ENCODE measurements around the gene CNN2. TPM values are rescaled to one million over a fixed set of nuclear protein-coding genes. Genes with fewer than 3 reads are reported as not detected.

Gene CNN2
- total and polyA plus RNA-seq, 5 experiments from 2014 or later = 211 to 693 (median 498) TPM

- Mint-ChIP-seq H3K27ac (peak overlapping the region in 7 of 10 donors; percentile 74 to 97 (median 91)), H3K27me3 (no peaks in the 10 kb centered on the region), H3K36me3 (peaks cover 0 to 26% (median 11%) of the 10 kb centered on the region in 3 donors), H3K4me3 (peak overlapping the region; percentile 72 to 92 (median 79)), H3K4me1 (peaks cover 16 to 46% (median 38%) of the 10 kb centered on the region in 4 donors), H3K9me3 (peaks cover 0 to 2% (median 0%) of the 10 kb centered on the region in 9 donors)
- ATAC-seq = no peak
- POLR2A ChIA-PET = interaction anchor here (0.6 to 31.7 kb wide), 23 partner anchors 11 to 1022 kb away, joined by 3 to 2279 read pairs (median 8); partner anchors contain the start of genes ABCA7, CIRBP, CNN2 and GPX4
- DNase-seq = peak in 2 of 10 donors; percentile 15 to 65
Measured at GRCh38 chr19:1066251-1066747, 39.9 kb downstream of the CNN2 start.

GRCh38 chr19:1066748-1067340, 40.4 kb downstream of the CNN2 start, which contains the start of gene ARHGAP45:
TSS of gene ARHGAP45 (plus strand) at chr19:1067167. CDS start at chr19:1067406, 239 bp downstream.
- H3K4me1 Mint-ChIP-seq = peaks cover 19 to 50% (median 41%) of the 10 kb centered on the region in 4 donors
- H3K27ac Mint-ChIP-seq = peak within 1 kb of the TSS; percentile 89 to 99 (median 97)
- DNase-seq = peak; percentile 79 to 94 (median 87)
- H3K36me3 Mint-ChIP-seq = peaks cover 0 to 29% (median 14%) of the 10 kb centered on the region in 3 donors
- peak within 1 kb of the TSS; percentile 89 to 99 (median 92) for H3K4me3 Mint-ChIP-seq
- POLR2A ChIA-PET = interaction anchor here (0.5 to 31.7 kb wide), 32 partner anchors 11 to 1976 kb away, joined by 3 to 2279 read pairs (median 6); partner anchors contain the start of genes ABCA7, ATP5F1D, CIRBP and CNN2
- peak; percentile 53 to 58 for ATAC-seq
- H3K27me3 Mint-ChIP-seq = no peaks in the 10 kb centered on the region
- H3K9me3 Mint-ChIP-seq = no peaks in the 10 kb centered on the region

DNA sequence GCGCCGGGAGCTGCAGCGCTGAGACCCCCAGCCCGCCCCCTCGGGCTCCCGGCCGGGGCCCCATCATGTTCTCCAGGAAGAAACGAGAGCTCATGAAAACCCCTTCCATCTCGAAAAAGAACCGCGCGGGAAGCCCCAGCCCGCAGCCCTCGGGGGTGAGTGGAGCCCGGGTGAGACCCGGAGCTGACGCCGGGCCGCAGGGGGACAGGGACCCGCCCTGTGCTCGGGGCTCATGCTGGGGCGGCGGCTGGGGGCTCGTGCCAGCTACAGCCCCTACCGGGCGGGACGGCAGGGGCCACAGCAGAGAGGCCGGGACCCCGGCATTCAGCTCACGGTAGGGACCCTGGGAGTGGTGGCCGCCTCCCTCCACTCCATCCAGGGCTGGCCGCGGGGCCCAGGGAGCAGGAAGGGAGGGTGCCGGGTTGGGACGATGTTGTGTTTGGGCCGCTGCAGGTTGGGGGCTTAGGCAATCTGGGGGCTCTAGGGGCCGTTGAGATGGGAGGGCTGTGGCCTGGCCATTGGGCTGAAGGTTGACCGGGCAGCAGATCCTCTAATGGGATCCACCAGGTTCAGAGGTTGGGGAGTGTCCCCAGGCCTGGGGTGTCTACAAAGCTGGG, 41.0 kb downstream of the CNN2 start:
- DNase-seq = peak; percentile 60 to 90 (median 86)
- Mint-ChIP-seq H3K4me3 (peak overlapping the region; percentile 89 to 99 (median 92)), H3K9me3 (no peaks in the 10 kb centered on the region), H3K27me3 (no peaks in the 10 kb centered on the region), H3K36me3 (peaks cover 0 to 35% (median 17%) of the 10 kb centered on the region in 3 donors), H3K4me1 (peaks cover 21 to 56% (median 47%) of the 10 kb centered on the region in 4 donors), H3K27ac (peak overlapping the region; percentile 89 to 99 (median 97))
- POLR2A ChIA-PET = interaction anchor here (0.5 to 31.7 kb wide), 35 partner anchors 12 to 1975 kb away, joined by 3 to 2279 read pairs (median 6); partner anchors contain the start of genes ABCA7, ATP5F1D, CIRBP and CNN2
- peak; percentile 56 to 67 for ATAC-seq

DNA sequence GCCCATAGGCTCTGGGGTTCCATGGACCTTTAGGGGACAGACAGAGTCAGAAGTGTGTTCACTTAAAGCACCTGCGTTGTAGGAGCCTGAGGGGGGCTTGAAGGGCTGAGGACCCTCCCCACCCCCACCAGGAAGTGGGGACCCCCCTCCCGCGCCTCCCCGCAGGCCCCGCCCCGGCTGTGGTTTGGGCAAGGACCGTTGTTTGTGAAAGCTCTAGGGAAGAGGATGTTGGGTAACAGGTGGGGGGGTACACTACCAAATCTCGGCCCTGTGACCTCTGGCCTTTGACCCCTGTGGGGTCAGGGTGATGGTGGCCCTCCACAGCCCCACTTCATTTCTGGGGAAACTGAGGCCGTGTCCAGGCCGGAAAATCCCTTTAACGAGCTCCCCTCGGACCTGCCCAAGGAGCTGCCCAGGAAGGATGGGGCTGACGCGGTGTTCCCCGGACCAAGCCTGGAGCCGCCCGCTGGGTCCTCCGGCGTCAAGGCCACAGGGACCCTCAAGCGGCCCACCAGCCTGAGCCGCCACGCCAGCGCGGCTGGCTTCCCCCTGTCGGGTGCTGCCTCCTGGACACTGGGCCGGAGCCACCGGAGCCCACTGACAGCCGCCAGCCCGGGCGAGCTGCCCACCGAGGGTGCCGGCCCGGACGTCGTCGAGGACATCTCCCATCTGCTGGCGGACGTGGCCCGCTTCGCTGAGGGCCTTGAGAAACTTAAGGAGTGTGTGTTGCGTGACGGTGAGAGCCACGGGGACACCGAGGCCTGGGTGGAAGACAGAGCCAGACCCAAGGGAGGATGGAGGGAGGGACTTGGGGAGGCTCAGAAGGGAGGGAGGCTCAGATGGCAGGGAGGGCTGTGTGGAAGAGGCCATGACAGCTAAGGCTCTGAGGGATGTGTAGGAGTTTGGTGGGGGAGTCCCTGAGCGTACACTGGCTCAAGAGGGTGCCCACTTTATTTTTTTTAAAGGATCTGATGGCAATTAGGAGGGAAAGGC, 41.9 kb downstream of the CNN2 start:
- H3K27me3 Mint-ChIP-seq = no peaks in the 10 kb centered on the region
- H3K9me3 Mint-ChIP-seq = no peaks in the 10 kb centered on the region
- peak; percentile 66 to 95 (median 84) for DNase-seq
- peak; percentile 10 to 30 for ATAC-seq
- H3K36me3 Mint-ChIP-seq = peaks cover 0 to 43% (median 23%) of the 10 kb centered on the region in 3 donors
- POLR2A ChIA-PET = interaction anchor here (0.5 to 31.7 kb wide), 29 partner anchors 13 to 984 kb away, joined by 3 to 2279 read pairs (median 7); partner anchors contain the start of genes ABCA7, ATP5F1D, CIRBP and CNN2
- peak overlapping the region; percentile 89 to 99 (median 97) for H3K27ac Mint-ChIP-seq
- H3K4me3 Mint-ChIP-seq = peak overlapping the region; percentile 89 to 99 (median 92)
- peaks cover 26 to 64% (median 55%) of the 10 kb centered on the region in 4 donors for H3K4me1 Mint-ChIP-seq

DNA sequence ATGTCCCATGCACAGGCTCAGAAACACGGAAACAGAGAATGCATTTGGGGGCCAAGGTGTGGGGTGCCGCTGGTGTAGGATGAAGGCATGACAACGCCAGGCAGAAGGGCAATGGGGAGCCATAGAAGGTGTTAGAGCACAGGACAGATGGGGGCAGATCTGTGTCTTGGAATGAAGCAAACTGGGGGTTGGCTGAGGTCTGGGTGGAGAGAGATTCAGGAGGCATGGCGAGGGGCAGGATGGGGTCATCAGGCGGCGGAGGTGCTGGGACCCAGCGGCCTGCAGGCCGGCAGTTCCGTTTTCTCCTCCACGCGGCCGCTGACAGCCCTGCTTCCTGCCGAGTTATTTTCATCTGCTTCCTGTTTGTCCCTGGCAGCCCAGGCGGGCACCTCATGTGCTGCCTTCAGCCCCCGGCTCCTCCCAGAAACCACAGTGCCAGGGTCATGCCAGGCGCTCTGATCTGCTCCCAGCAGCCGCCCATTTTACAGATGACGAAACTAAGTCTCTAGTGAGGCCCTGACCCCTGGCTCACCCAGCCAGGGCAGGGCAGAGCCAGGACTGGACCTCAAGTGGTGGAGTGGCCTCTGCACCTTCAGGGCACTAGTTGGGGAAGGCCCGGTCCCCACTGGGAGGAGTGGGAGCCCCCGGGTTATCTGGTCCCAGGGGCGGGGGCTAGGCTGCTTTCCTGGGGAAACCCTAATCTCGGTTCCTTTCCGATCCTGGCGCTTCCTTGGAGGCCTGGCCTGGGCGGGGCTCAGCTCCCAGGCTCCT, 42.8 kb downstream of the CNN2 start:
- H3K27ac Mint-ChIP-seq = peak overlapping the region; percentile 84 to 99 (median 96)
- ATAC-seq (peak; percentile 27 to 29), DNase-seq (peak; percentile 49 to 91 (median 77))
- POLR2A ChIA-PET = interaction anchor here (0.6 to 31.7 kb wide), 9 partner anchors 13 to 200 kb away, joined by 3 to 2279 read pairs (median 28); partner anchors contain the start of genes ABCA7, CIRBP, CNN2 and GPX4
- H3K4me3 Mint-ChIP-seq = peak overlapping the region; percentile 89 to 99 (median 92)
- H3K36me3 Mint-ChIP-seq = peaks cover 0 to 48% (median 23%) of the 10 kb centered on the region in 3 donors
- H3K4me1 Mint-ChIP-seq = peaks cover 27 to 66% (median 60%) of the 10 kb centered on the region in 4 donors
- H3K27me3 Mint-ChIP-seq = no peaks in the 10 kb centered on the region
- no peaks in the 10 kb centered on the region for H3K9me3 Mint-ChIP-seq

DNA sequence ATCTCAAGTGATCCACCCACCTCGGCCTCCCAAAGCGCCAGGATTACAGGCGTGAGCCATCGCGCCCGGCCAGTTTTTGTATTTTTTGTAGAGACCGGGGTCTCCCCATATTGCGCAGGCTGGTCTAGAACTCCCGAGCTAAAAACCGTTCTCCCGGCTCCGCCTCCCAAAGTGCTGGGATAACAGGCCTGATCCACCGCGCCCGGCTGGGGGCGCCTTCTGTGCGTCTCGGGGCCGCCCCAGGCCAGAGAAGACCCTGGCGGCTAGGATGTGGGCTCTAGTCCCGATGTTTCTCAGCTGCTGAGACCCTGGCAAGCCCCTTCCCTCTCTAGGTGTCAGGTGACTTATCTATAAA, 44.1 kb downstream of the CNN2 start:
- H3K9me3 Mint-ChIP-seq = no peaks in the 10 kb centered on the region
- POLR2A ChIA-PET = interaction anchor here (0.7 to 31.7 kb wide), 10 partner anchors 11 to 410 kb away, joined by 3 to 2279 read pairs (median 4); partner anchors contain the start of genes ABCA7, CIRBP, CNN2 and GPX4
- H3K4me3 Mint-ChIP-seq = peak overlapping the region in 9 of 10 donors; percentile 26 to 99 (median 90)
- H3K36me3 Mint-ChIP-seq = peaks cover 0 to 53% (median 27%) of the 10 kb centered on the region in 3 donors
- peak overlapping the region; percentile 46 to 97 (median 95) for H3K27ac Mint-ChIP-seq
- peaks cover 22 to 59% (median 53%) of the 10 kb centered on the region in 4 donors for H3K4me1 Mint-ChIP-seq
- H3K27me3 Mint-ChIP-seq = peaks cover 0 to 4% (median 0%) of the 10 kb centered on the region in 5 donors
- DNase-seq (peak in 3 of 10 donors; percentile 10 to 60 (median 15)), ATAC-seq (no peak)

DNA sequence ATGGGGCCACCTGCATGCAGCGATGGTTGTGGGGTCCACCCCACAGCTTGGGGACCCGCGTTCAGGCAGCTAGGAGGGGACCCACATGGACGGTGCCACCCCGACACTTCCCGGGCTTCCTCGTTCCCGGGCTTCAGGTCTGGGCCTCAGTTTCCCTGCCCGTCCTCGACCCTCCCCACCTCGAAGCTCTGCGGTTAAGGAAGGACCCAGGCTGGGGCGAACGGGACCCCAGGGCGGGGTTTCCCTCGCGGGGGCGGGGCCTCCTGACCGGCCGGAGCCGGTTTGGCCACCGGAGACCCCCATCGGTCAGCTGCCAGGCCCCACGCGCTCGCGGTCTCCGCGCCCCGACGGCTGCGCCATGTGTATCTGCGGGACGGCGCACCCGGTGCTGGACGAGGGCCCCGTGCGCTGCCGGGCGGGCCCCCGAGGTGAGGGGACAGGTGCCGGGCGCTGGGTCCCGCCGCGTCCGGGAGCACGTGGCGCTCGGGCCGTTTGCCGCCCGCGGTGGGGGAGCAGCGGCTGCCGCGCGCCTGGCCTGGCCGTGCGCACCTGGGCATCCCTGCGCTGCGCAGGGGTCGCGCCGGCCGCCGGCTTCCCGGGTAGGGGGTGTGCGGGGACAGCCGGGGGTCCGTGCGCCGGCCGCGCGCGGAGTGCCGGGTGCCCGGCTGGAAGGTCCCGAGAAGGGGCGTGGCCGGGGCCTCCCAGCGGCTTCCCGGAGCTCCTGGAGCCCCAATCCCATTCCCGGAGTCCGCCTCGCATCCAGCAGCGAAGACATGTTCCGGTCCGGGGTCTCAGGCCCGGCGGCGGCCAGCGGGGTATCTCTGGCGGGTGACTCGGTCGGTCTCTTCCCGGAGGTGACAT, 44.8 kb downstream of the CNN2 start:
- Mint-ChIP-seq H3K9me3 (no peaks in the 10 kb centered on the region), H3K4me1 (peaks cover 29 to 59% (median 53%) of the 10 kb centered on the region in 4 donors), H3K27me3 (peaks cover 0 to 4% (median 0%) of the 10 kb centered on the region in 5 donors), H3K4me3 (peak overlapping the region; percentile 75 to 99 (median 88)), H3K27ac (peak overlapping the region; percentile 87 to 98 (median 96)), H3K36me3 (peaks cover 0 to 59% (median 33%) of the 10 kb centered on the region in 3 donors)
- ATAC-seq = no peak
- POLR2A ChIA-PET = interaction anchor here (1.0 to 31.7 kb wide), 10 partner anchors 11 to 411 kb away, joined by 3 to 2279 read pairs (median 4); partner anchors contain the start of genes ABCA7, CNN2, GPX4 and POLR2E
- peak in 2 of 10 donors; percentile 29 to 62 for DNase-seq

DNA sequence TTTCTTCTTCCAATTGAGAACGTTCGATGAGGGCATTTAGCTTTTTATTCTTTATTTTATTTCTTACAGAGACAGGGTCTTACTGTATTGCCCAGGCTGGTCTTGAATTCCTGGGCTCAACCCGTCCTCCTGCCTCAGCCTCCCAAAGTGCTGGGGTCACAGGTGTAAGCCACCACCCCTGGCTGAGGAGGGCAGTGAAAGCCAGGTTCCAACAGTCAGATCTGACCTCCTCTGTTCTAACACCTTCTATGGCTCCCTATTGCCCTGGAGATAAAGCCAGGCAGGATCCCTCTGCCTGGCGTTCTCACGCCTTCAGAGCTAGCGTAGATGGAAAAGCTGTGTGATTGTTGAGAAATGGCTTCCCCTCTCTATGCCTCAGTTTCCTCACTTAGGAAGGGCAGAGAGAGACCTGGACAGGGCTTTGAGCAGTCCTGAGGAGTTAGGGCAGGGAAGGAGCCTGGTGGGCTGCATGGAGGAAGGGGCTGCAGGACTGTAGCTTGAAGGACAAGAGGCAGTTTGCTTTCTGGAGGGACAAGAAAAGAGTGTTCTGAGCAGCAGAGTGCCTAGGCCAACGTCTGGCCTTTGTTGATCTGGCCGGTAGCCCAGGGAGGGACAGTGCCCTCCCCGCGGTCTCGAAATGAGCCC, 46.1 kb downstream of the CNN2 start:
- peaks cover 0 to 70% (median 39%) of the 10 kb centered on the region in 3 donors for H3K36me3 Mint-ChIP-seq
- POLR2A ChIA-PET = interaction anchor here (0.7 to 31.7 kb wide), 9 partner anchors 1 to 201 kb away, joined by 3 to 2279 read pairs (median 621); partner anchors contain the start of genes ABCA7, ARHGAP45, CNN2 and GPX4
- ATAC-seq = no peak
- peak in 2 of 10 donors; percentile 13 to 25 for DNase-seq
- peaks cover 33 to 65% (median 57%) of the 10 kb centered on the region in 4 donors for H3K4me1 Mint-ChIP-seq
- H3K9me3 Mint-ChIP-seq = no peaks in the 10 kb centered on the region
- peak overlapping the region; percentile 87 to 98 (median 96) for H3K27ac Mint-ChIP-seq
- H3K4me3 Mint-ChIP-seq = peak overlapping the region; percentile 75 to 97 (median 86)
- peaks cover 0 to 4% (median 0%) of the 10 kb centered on the region in 5 donors for H3K27me3 Mint-ChIP-seq

Data from naive thymus-derived CD8-positive, alpha-beta T cell (primary cell).